ENCODE measurements around the gene ACAD11. TPM values are rescaled to one million over a fixed set of nuclear protein-coding genes. Genes with fewer than 3 reads are reported as not detected.

ACAD11 gene
- total RNA-seq, 1 experiment from 2014 or later = 12.6 TPM

GRCh38 chr3:132637590-132637989 lies 22.0 kb downstream of the ACAD11 start:
- DNase-seq (ENCODE audit: low read depth, low spot score) = no peak
- no peaks in the 10 kb centered on the region for H3K79me2 ChIP-seq (ENCODE audit: insufficient read depth, low read length)
- H3K9me3 ChIP-seq (ENCODE audit: control insufficient read depth in 1 of 2, insufficient read depth in 1 of 2, low read depth in 1 of 2, low read length in 2 of 2) = no peaks in the 10 kb centered on the region
- no peak overlapping the region for H3K9ac ChIP-seq (ENCODE audit: low read length)
- H3K4me1 ChIP-seq (ENCODE audit: control insufficient read depth in 1 of 2, insufficient read depth in 2 of 2, low read length in 2 of 2) = no peaks in the 10 kb centered on the region
- peaks cover 2 to 6% of the 10 kb centered on the region in 2 experiments; a peak in 1 of 4 replicates for H3K36me3 ChIP-seq (ENCODE audit: control insufficient read depth in 1 of 2, insufficient read depth in 2 of 2, low read length in 2 of 2)
- no peaks in the 10 kb centered on the region for H4K20me1 ChIP-seq (ENCODE audit: insufficient read depth)
- no peaks in the 10 kb centered on the region for H3K27me3 ChIP-seq (ENCODE audit: insufficient read depth, low read length)
- intact Hi-C loops (cut with micrococcal nuclease) = loop anchor here (5.0 kb wide), 1 partner anchor 285 kb away; no protein-coding TSS in a partner anchor
- CTCF ChIA-PET = no interaction called here
- POLR2A ChIA-PET = no interaction called here
- BruUV-seq (replicated peaks) = no TSS peak
- ATAC-seq = no peak
- no peak overlapping the region for H2AFZ ChIP-seq (ENCODE audit: low read depth, low read length, poor library complexity, severe bottlenecking)
- H3K4me2 ChIP-seq (ENCODE audit: low read length) = no peak overlapping the region
- no peak for TF ChIP-seq ZNF274 (IDR thresholded peaks at IDR 0.05; ENCODE audit: low read depth, low read length)
- no peak for TF ChIP-seq JUND (IDR thresholded peaks at IDR 0.05)
- no peak for TF ChIP-seq POLR2A (IDR thresholded peaks at IDR 0.05; ENCODE audit: borderline replicate concordance, extremely low read depth, insufficient read depth, insufficient read length)
- TF ChIP-seq EZH2phosphoT487 (IDR thresholded peaks at IDR 0.05; ENCODE audit: borderline replicate concordance) = no peak
- no peak for TF ChIP-seq YY1 (IDR thresholded peaks at IDR 0.05; ENCODE audit: extremely low read depth, insufficient replicate concordance, low read depth, low read length)
- TF ChIP-seq POLR2AphosphoS5 (IDR thresholded peaks at IDR 0.05; ENCODE audit: low read depth, low read length) = no peak
- no peak for TF ChIP-seq RAD21 (IDR thresholded peaks at IDR 0.05; ENCODE audit: low read depth)
- no peak for TF ChIP-seq EGR1 (IDR thresholded peaks at IDR 0.05; ENCODE audit: low read depth)
- no peak for TF ChIP-seq CEBPB (IDR thresholded peaks at IDR 0.05; ENCODE audit: low read depth)
- TF ChIP-seq ZFX (IDR thresholded peaks at IDR 0.05) = no peak
- no peak for TF ChIP-seq ZBTB33 (IDR thresholded peaks at IDR 0.05; ENCODE audit: extremely low read depth, insufficient replicate concordance, low read length)
- no peak for TF ChIP-seq REST (IDR thresholded peaks at IDR 0.05; ENCODE audit: low read depth)
- TF ChIP-seq SP1 (IDR thresholded peaks at IDR 0.05; ENCODE audit: low read depth) = no peak
- TF ChIP-seq, protein P1, sequence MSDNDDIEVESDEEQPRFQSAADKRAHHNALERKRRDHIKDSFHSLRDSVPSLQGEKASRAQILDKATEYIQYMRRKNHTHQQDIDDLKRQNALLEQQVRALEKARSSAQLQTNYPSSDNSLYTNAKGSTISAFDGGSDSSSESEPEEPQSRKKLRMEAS (IDR thresholded peaks at IDR 0.05) = no peak
- no peak for TF ChIP-seq ATF3 (IDR thresholded peaks at IDR 0.05)
- TF ChIP-seq CTCF (IDR thresholded peaks at IDR 0.05 in 2 of 3, conservative IDR thresholded peaks at IDR 0.05 in 1 of 3; ENCODE audit: borderline replicate concordance in 1 of 3, insufficient read depth in 1 of 3, low read depth in 2 of 3, low read length in 2 of 3) = no peak
- no peak for TF ChIP-seq FOSL1 (IDR thresholded peaks at IDR 0.05; ENCODE audit: low read depth)
- no peak overlapping the region for H3K27ac ChIP-seq (ENCODE audit: low read depth, low read length)
- H3K4me3 ChIP-seq (replicated peaks in 1 of 2; ENCODE audit: low read depth in 1 of 2, low read length in 2 of 2) = no peak overlapping the region
- no peaks in the 10 kb centered on the region for H3K9me2 ChIP-seq (ENCODE audit: insufficient read depth)
- RAD21 ChIA-PET (ENCODE audit: low non-redundant PET in 1 of 2, low total read pairs in 2 of 2, uncharacterized antibody in 2 of 2, unreplicated experiment in 2 of 2) = no interaction called here

All from HCT116 (cell line).